ENCODE data around the gene VWCE.

The VWCE gene

DNA sequence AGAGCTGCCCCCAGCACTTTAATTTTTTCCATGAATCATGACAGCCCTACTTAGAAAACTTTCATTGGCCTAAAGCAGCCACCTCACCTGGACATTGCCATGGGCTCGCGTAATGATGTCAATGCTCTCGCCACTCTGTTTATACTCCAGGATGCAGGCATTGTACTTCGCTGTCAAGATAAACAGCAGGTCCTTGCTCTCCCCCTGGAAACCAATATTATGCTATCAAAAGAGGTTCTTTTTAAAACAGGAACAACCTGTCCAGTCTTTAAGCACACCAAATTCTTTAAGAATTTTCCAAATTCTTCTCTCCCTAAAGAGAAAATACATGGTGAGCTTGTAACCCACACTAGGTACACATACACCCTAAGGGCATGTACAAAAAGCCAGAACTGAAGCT, 34.8 kb upstream of the VWCE start:
- no peak for DNase-seq (ENCODE audit: low read depth in 2 of 2)

DNA sequence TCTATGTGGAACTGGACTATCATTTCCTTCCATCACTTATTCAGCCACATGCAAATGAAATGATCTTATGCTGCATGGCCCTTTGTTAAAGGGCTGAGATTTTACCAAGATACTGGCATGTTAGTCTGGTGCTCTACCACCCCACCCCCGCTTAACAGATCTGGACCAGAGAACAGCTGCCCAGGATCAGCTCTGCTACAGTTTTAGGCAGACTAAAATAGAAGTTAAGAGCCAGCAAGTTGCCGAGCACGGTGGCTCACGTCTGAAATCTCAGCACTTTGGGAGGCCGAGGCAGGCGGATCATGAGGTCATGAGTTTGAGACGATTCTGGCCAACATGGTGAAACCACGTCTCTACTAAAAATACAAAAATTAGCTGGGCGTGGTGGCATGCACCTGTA, 33.2 kb upstream of the VWCE start:
- DNase-seq (ENCODE audit: low read depth in 2 of 2) = no peak

DNA sequence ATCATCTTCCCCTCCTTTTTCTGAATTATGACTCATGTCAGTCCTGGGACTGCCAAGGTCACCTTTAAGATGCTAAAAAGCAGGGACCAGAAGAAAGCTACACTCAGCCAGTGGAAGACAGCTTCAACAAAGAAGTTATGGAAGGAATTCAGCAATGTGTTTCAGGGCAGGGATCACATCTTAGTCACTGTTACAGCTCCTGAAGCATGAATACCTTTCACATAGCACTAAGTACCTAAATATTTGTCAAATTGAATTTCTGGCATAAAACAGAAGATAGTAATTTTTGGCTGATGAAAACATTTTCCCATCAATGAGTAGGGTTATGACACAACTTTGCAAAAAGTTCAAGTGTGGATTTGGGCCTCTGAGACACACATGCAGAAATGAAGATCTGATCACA, 32.6 kb upstream of the VWCE start:
- no peak for DNase-seq (ENCODE audit: low read depth in 2 of 2)

GRCh38 chr11:61325649-61326414, 30.7 kb upstream of the VWCE start:
- no peak for DNase-seq (ENCODE audit: low read depth in 2 of 2)

DNA sequence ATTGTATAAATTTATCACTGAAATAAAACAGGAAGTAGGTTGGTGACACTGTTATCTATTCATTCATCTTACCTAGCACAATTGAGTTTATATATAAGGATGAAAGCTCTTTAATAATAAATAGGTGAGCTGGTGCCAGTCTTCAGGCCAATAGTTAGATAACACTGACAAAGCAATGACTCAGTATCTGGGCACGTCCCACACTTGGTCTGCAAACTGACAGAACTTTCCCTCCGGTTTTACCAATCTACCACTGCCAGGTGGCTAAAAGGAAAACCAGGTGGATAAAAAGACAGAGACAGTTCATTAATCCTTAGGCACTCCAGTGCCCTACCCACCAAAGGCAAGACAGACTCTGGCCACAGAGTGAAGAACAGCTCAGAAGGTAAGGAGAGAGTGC, 20.1 kb upstream of the VWCE start:
- no peak for DNase-seq (ENCODE audit: low read depth in 2 of 2)

DNA sequence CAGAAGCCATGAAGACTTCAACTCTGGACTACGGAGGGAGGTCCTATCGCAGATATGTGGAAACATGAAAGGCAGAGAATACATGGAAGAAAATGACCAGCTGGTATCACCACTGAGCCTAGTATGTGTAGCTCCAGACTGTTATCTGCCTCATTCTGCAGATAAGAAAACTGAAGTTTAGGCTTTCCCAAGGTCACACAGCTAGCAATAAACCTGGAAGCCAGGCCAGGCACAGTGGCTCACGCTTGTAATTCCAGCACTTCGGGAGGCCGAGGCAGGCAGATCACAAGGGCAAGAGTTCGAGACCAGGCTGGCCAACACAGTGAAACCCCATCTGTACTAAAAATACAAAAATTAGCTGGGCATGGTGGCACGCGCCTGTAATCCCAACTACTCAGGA, 15.6 kb upstream of the VWCE start:
- no peak for DNase-seq (ENCODE audit: low read depth in 2 of 2)

- no peak for DNase-seq (ENCODE audit: low read depth in 2 of 2)
These were observed 14.6 kb upstream of the VWCE start for GRCh38 chr11:61309739-61310138.

- no peak for DNase-seq (ENCODE audit: low read depth in 2 of 2)
These were observed 14.0 kb upstream of the VWCE start for GRCh38 chr11:61309141-61309540.

GRCh38 chr11:61307354-61307753, 12.2 kb upstream of the VWCE start:
- DNase-seq (ENCODE audit: low read depth in 2 of 2) = no peak

DNA sequence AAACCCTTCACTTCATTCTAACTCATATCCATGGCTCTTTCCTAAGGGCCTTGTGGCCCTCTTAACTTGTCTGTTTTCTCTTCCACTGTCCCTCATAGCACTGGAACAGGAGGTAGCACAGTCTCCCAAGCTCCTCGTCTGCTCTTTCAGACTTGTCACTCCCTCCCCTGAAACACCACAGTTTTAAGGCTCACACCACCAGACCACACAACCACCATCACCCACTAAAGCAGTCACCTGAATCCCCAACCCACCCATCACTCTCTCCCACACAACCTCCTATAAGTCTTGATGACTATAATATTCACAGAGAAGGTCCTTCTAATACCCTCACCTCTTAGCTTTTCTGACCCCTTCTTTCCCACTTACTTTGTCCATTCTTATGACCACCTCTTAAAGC, 11.1 kb upstream of the VWCE start:
- no peak for DNase-seq (ENCODE audit: low read depth in 2 of 2)

GRCh38 chr11:61305417-61305816, 10.3 kb upstream of the VWCE start:
- DNase-seq (ENCODE audit: low read depth in 2 of 2) = no peak

DNA sequence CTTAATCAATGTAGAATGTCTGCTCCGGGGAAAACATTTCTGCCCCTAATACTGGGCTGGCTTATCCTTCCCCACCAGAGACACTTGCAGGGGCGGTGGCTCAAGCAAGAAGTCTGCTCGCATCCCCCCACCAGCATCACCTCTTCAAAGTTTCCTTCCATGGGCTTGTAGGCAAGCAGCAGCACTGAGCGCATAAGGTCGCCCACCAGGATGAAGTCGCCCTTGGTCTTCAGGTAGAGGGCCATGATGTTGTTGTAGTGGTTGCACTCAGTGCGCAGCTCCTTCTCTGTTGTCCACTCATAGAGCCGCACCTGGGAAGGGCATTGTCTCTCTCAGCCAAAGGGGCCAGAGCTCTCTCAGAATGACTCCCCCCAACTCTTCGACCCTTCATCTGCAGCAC, 8.6 kb upstream of the VWCE start:
- no peak for DNase-seq (ENCODE audit: low read depth in 2 of 2)

GRCh38 chr11:61302550-61302949, 7.4 kb upstream of the VWCE start:
- no peak for DNase-seq (ENCODE audit: low read depth in 2 of 2)

GRCh38 chr11:61298663-61299244, 3.6 kb upstream of the VWCE start:
- DNase-seq (ENCODE audit: low read depth in 2 of 2) = no peak

DNA sequence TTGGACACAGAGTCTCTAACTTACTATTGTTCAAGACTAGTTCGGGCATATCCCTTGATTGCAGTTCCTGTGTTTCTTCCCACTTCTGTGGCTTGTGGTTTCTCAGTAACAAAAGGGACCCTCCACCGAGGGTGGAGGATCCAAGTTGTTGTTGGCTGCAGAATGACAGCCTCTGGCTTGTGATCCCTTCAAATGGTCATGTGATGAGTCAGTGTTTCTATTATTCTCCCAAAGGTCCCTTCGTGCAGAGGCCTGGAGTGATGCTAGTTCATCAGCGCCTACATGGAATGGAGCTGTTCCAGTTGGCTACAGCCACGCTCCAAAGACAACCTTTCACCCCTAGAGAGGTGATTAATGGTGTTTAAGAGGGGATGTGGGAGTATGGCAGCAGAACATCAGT, 2.6 kb upstream of the VWCE start:
- no peak for DNase-seq (ENCODE audit: low read depth in 2 of 2)

DNA sequence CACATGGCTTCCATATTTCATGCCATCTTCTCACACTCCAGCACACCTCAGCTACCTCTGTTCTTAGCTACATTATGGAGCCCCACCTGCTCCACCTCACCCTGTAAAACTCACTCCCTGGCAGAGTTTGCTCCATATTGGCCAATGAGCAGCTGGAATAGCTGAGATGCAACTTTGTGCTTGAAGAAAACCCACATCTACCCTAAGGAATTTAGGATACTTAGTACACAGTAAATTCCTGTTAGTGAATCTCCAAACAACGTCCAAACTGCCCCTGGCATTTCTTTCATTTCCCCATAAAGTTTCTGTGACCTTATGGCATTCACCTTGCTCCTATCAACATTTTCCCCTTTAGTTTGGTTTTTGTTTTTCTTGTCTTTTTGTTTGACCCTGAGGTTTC, 2.2 kb upstream of the VWCE start:
- DNase-seq (ENCODE audit: low read depth in 2 of 2) = no peak

DNA sequence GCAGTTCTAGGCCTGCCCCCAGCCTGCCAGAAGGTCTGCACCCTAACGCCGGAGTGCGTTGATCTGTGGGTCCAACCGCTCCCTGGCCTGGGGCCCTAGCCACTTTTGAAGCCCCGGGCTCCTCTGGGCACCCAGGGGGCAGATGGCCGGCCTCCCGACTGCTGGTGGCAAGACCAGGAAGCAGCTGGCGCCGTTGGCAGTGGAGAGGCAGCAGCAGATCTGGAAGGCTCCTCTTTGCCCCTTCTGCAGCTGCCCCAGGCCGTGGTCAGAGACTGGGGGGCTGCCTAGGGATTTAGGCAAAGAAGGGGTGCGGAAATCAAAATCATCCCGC, 445 bp upstream of the VWCE start:
- DNase-seq (ENCODE audit: low read depth in 2 of 2) = no peak

DNA sequence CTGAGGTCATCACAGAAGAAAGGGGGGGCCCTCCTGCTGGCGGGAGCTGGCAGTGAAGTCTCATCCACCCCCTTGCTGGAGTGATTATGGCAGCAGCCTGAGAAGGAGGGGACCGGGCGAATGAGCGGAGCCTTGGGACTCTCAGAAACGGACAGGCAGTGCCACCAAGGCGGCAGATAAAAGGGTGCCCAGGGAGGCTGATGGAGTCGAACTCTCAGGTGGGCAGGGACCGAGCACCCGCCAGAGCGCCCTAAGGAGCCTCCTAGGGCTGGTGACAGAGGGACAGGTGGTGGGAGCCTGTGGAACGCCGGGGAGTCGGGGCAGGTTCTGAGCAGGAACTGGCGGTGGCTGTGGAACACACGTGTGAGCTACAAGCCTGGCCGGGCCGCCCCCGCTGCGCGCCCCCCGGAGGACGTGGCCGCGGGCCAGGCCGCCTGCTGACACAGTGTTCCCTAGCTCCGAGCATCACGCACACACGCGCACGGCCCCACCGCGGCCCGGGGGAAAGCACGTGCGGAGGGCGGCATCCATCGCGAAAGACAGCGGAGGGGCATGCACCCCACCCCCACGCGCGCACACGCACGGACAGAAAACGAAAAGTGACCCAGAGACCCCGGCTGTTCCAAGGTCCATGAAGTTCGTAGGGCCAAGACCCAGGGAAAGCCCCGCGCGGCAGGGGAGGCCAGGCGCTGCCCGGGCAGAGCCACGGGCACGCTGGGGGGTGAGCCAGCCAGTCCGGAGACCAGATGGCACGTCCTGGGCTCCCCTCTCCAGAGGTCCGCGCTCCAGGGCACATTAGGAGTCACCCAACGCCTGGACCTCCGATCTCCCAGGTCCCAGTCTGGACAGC, 1.0 kb downstream of the VWCE start:
- DNase-seq (ENCODE audit: low read depth in 2 of 2) = no peak

- DNase-seq (ENCODE audit: low read depth in 2 of 2) = no peak
These were observed 2.8 kb downstream of the VWCE start for GRCh38 chr11:61292356-61292755.

DNA sequence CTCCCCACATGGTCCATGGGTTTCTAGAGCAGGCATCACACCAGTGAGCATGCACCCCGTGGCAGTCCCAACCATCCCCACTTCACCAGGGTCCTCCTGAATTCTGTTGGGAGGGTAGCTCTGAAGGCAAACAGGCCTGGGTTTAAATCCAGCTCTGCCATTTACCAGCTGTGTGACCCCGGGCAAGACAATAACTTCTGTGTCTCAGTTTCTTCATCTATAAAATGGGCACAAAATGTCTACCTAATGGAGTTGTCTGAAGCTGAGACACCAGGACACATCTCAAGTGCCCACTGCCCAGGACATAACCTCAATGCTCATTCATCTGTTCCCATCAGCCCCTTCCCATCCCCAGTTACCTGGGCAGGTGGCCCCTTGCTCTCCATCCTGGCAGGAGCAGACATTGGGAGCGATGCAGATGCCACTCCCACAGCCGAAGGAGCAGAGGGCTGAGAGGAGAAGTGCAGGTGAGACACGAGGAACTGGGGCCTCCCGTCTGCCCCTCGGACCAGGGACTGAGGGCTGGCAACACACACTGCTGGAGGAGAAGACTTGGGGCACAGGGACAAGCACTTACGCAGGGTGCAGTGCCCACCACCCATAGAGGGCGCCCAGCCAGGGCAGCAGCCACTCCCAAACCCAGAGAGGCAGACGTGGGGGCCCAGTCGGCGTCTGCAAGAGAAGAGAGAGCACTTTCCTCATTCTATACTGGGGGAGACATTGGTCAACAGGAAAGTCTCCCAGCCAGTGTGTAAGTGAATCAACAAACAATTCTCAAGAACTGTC, 4.0 kb downstream of the VWCE start:
- no peak for DNase-seq (ENCODE audit: low read depth in 2 of 2)

GRCh38 chr11:61287338-61287977, 7.7 kb downstream of the VWCE start:
- DNase-seq (ENCODE audit: low read depth in 2 of 2) = no peak

GRCh38 chr11:61283613-61284012, 11.5 kb downstream of the VWCE start:
- no peak for DNase-seq (ENCODE audit: low read depth in 2 of 2)

Data from stimulated activated CD8-positive, alpha-beta memory T cell treated with anti-CD3 and anti-CD28 coated beads, Interleukin-2, amount 100 ng/mL, for 1 hour (primary cell).